BE2C (cell line): ENCODE data around the gene NECAP2.
"Not testable (repeated sequence)": the region's sequence is repeated elsewhere in the genome, so short reads cannot be mapped to it uniquely, and the experiment has no call there.

Experiments
- DNase-seq: peaks from one replicate; pipeline ENCODE4 v3.0.0-alpha.2; 2020
- H3K27me3 ChIP-seq: fragments of 250-450 bp; sonication (Bioruptor Pico); 2 replicates; pipeline ENCODE4 v1.5.1; 2020; ENCODE audit warnings: mild to moderate bottlenecking
- H3K36me3 ChIP-seq: fragments of 250-450 bp; sonication (Bioruptor Pico); 2 replicates; pipeline ENCODE4 v1.5.1; 2020; ENCODE audit warnings: mild to moderate bottlenecking
- H3K4me1 ChIP-seq: fragments of 250-450 bp; sonication (Bioruptor Pico); 2 replicates; pipeline ENCODE4 v1.5.1; 2020
- H3K4me3 ChIP-seq: 2 replicates; pipeline ENCODE4 v1.5.1; 2011; ENCODE audit warnings: low read depth, low read length
- H3K9me3 ChIP-seq: fragments of 250-450 bp; sonication (Bioruptor Pico); 2 replicates; pipeline ENCODE4 v1.5.1; 2020
- CTCF ChIP-seq: IDR thresholded peaks from 2 replicates; pipeline ENCODE4 v1.5.1; 2012; ENCODE audit warnings: mild to moderate bottlenecking, low read depth, low read length

The NECAP2 gene

GRCh38 chr1:16449666-16450065 is 9.1 kb downstream of the NECAP2 start:
- Histone ChIP-seq H3K9me3 (no peaks in the 10 kb centered on the region), H3K4me3 (no peak overlapping the region), H3K27me3 (no peaks in the 10 kb centered on the region), H3K4me1 (no peaks in the 10 kb centered on the region), H3K36me3 (peaks cover 8% of the 10 kb centered on the region)
- no peak for TF ChIP-seq CTCF
- no peak for DNase-seq

GRCh38 chr1:16450863-16451481 is 10.4 kb downstream of the NECAP2 start:
- Histone ChIP-seq H3K36me3 (peaks cover 4% of the 10 kb centered on the region), H3K9me3 (no peaks in the 10 kb centered on the region), H3K4me3 (no peak overlapping the region), H3K4me1 (no peaks in the 10 kb centered on the region), H3K27me3 (no peaks in the 10 kb centered on the region)
- no peak for DNase-seq
- no peak for TF ChIP-seq CTCF

- DNase-seq = no peak
- Histone ChIP-seq H3K36me3 (peaks cover 4% of the 10 kb centered on the region), H3K27me3 (no peaks in the 10 kb centered on the region), H3K4me1 (no peaks in the 10 kb centered on the region), H3K4me3 (no peak overlapping the region), H3K9me3 (no peaks in the 10 kb centered on the region)
- no peak for TF ChIP-seq CTCF
These were observed 11.5 kb downstream of the NECAP2 start for GRCh38 chr1:16451841-16452528.

- not testable (repeated sequence) for H3K4me1 ChIP-seq, H3K36me3 ChIP-seq, H3K4me3 ChIP-seq, DNase-seq, H3K27me3 ChIP-seq, H3K9me3 ChIP-seq
These were observed 14.4 kb downstream of the NECAP2 start for GRCh38 chr1:16454909-16455308.

GRCh38 chr1:16456151-16456550 is 15.6 kb downstream of the NECAP2 start:
- H3K36me3 ChIP-seq, DNase-seq, H3K4me3 ChIP-seq: not testable (repeated sequence)

GRCh38 chr1:16458831-16459230 is 18.3 kb downstream of the NECAP2 start:
- no peak for DNase-seq
- no peaks in the 10 kb centered on the region for H3K36me3 ChIP-seq
- H3K9me3 ChIP-seq = no peaks in the 10 kb centered on the region
- no peak for TF ChIP-seq CTCF
- H3K27me3 ChIP-seq = no peaks in the 10 kb centered on the region
- no peak overlapping the region for H3K4me3 ChIP-seq
- H3K4me1 ChIP-seq = no peaks in the 10 kb centered on the region

More at GRCh38 chr1:16456151-16456550, 15.6 kb downstream of the NECAP2 start:
- not testable (repeated sequence) for H3K27me3 ChIP-seq, H3K9me3 ChIP-seq, H3K4me1 ChIP-seq

GRCh38 chr1:16459352-16459925 is 18.9 kb downstream of the NECAP2 start:
- no peak for TF ChIP-seq CTCF
- H3K36me3 ChIP-seq = no peaks in the 10 kb centered on the region
- no peaks in the 10 kb centered on the region for H3K27me3 ChIP-seq
- H3K4me1 ChIP-seq = no peaks in the 10 kb centered on the region
- no peak overlapping the region for H3K4me3 ChIP-seq
- H3K9me3 ChIP-seq = no peaks in the 10 kb centered on the region
- no peak for DNase-seq
